MM.1S (cell line): Measurements from ENCODE around the gene SPAG17.

Experiments used
- DNase-seq: peaks from one replicate; pipeline ENCODE4 v3.0.0-alpha.2; 2015
- H2AFZ ChIP-seq: fragments of 300-600 bp; sonication (generic); 2 replicates; pipeline ENCODE4 v1.6.0; 2016; ENCODE audit warnings: antibody characterized with exemption, low read length
- H3F3A ChIP-seq: fragments of 300-600 bp; sonication (generic); 2 replicates; pipeline ENCODE4 v1.6.1; 2016; ENCODE audit warnings: mild to moderate bottlenecking, antibody characterized with exemption, low read length, moderate library complexity, mixed read lengths; ENCODE audit not compliant: insufficient read depth
- H3K27ac ChIP-seq: fragments of 300-600 bp; sonication (generic); 2 replicates; pipeline ENCODE4 v1.5.1; 2016; ENCODE audit warnings: mild to moderate bottlenecking, low read length
- H3K27me3 ChIP-seq: fragments of 300-600 bp; sonication (generic); replicated peaks from 2 replicates; pipeline ENCODE4 v1.6.0; 2016; ENCODE audit warnings: low read length; ENCODE audit not compliant: insufficient read depth
- H3K36me3 ChIP-seq: fragments of 300-600 bp; sonication (generic); replicated peaks from 2 replicates; pipeline ENCODE4 v1.6.1; 2016; ENCODE audit warnings: mild to moderate bottlenecking, low read length, mixed read lengths; ENCODE audit not compliant: insufficient read depth
- H3K4me1 ChIP-seq: fragments of 300-600 bp; sonication (generic); 2 replicates; pipeline ENCODE4 v1.6.1; 2016; ENCODE audit warnings: low read length, mixed read lengths
- H3K4me2 ChIP-seq: fragments of 300-600 bp; sonication (generic); 2 replicates; pipeline ENCODE4 v1.6.0; 2016; ENCODE audit warnings: low read depth, low read length
- H3K4me3 ChIP-seq: fragments of 300-600 bp; sonication (generic); 2 replicates; pipeline ENCODE4 v1.5.1; 2016; ENCODE audit warnings: low read length, mixed read lengths
- H3K79me2 ChIP-seq: fragments of 300-600 bp; sonication (generic); 2 replicates; pipeline ENCODE4 v1.6.1; 2016; ENCODE audit warnings: mixed run types, low read length, mixed read lengths
- H3K9ac ChIP-seq: fragments of 300-600 bp; sonication (generic); 2 replicates; pipeline ENCODE4 v1.6.1; 2016; ENCODE audit warnings: low read length, mixed read lengths
- H3K9me2 ChIP-seq: fragments of 300-600 bp; sonication (generic); replicated peaks from 2 replicates; pipeline ENCODE4 v1.6.1; 2016; ENCODE audit warnings: mild to moderate bottlenecking, low read length, mixed read lengths; ENCODE audit not compliant: insufficient read depth
- H3K9me3 ChIP-seq: fragments of 300-600 bp; sonication (generic); replicated peaks from 2 replicates; pipeline ENCODE4 v1.6.1; 2016; ENCODE audit warnings: mild to moderate bottlenecking, low read length, mixed read lengths; ENCODE audit not compliant: insufficient read depth
- H4K20me1 ChIP-seq: fragments of 300-600 bp; sonication (generic); 2 replicates; pipeline ENCODE4 v1.6.1; 2016; ENCODE audit warnings: mild to moderate bottlenecking, low read length, moderate library complexity, mixed read lengths; ENCODE audit not compliant: insufficient read depth
- EZH2 ChIP-seq: fragments of 300-600 bp; sonication (generic); optimal IDR thresholded peaks from 2 replicates; pipeline ENCODE3; 2017; ENCODE audit warnings: low read depth, mild to moderate bottlenecking, antibody characterized with exemption, low read length, mixed read lengths
- EZH2phosphoT487 ChIP-seq: fragments of 300-600 bp; sonication (generic); IDR thresholded peaks from 2 replicates; pipeline ENCODE4 v1.6.1; 2018; ENCODE audit warnings: antibody characterized with exemption, low read length
- TF ChIP-seq, protein P1 (sequence below): fragments of 300-600 bp; sonication (generic); IDR thresholded peaks from 2 replicates; pipeline ENCODE4 v1.5.1; 2016; ENCODE audit warnings: antibody characterized with exemption, low read length, mixed read lengths

SPAG17 gene

DNA sequence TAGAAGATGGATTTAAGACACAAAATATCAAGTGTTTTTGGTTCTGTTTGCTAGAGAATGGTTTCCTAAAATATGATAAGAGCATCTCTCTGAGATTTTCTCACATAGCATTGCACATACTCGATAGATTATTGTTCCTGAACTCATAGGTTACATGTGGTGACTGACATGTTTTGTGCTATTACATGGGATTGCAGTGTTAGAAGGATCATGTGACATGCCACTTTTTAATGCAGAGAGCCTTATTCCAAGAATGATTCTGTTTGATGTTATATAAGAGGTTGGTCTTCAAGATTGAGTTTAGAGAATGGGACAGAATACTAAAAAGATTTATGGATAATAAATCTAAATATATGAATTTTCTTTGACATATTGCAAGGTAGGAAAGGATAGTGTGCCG, 34.4 kb upstream of the SPAG17 start:
- H3K36me3 ChIP-seq: no peaks in the 10 kb centered on the region
- DNase-seq: no peak
- H3K4me2 ChIP-seq: no peak overlapping the region
- no peak overlapping the region for H2AFZ ChIP-seq
- H3K9me3 ChIP-seq: no peaks in the 10 kb centered on the region
- no peak overlapping the region for H3K4me3 ChIP-seq
- H3K79me2 ChIP-seq: no peaks in the 10 kb centered on the region
- no peaks in the 10 kb centered on the region for H4K20me1 ChIP-seq
- no peaks in the 10 kb centered on the region for H3K27me3 ChIP-seq
- no peaks in the 10 kb centered on the region for H3K4me1 ChIP-seq
- H3K9me2 ChIP-seq: no peaks in the 10 kb centered on the region
- no peak overlapping the region for H3K27ac ChIP-seq
- H3F3A ChIP-seq: no peaks in the 10 kb centered on the region
- TF ChIP-seq EZH2 (no peak), EZH2phosphoT487 (no peak)
- H3K9ac ChIP-seq: no peak overlapping the region

DNA sequence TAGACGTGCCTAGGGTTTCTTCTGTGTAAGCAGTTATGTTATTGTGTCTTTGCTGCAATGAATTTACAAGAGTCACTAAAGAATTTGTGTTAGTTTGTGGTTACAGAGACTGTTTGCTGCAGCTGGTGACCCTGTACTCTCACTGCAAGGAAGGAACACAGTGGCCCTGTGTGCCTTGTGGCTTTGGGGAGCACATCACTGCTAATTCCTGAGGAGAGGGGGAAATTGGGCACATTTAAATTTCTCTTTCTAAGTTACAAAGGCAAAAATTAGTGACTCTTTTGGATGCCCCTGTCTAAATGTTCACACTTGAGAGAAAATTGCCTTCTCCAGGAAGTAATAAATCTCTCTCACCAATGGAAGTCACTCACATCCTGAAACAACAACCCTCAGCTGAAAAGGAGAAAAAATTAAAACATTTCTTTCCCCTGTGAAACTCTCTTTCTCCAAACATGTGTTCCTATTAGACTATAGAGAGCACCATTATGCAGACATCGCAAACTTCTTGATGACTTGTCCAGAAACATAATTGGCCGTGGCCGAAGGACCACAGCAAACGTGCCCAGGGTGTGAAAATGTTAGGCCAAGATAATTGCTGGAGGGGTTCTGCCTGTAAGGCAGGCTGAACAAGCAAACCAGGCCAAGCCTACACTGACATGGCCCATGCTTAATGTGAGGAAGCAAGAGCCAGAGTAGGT, 32.3 kb upstream of the SPAG17 start:
- H2AFZ ChIP-seq: no peak overlapping the region
- no peak overlapping the region for H3K4me2 ChIP-seq
- H3K27ac ChIP-seq: no peak overlapping the region
- H3K79me2 ChIP-seq: no peaks in the 10 kb centered on the region
- H3K4me1 ChIP-seq: no peaks in the 10 kb centered on the region
- H3K9me2 ChIP-seq: no peaks in the 10 kb centered on the region
- no peak overlapping the region for H3K4me3 ChIP-seq
- H3K36me3 ChIP-seq: no peaks in the 10 kb centered on the region
- no peaks in the 10 kb centered on the region for H3K27me3 ChIP-seq
- H3K9me3 ChIP-seq: no peaks in the 10 kb centered on the region
- no peak for DNase-seq
- no peak overlapping the region for H3K9ac ChIP-seq
- no peaks in the 10 kb centered on the region for H4K20me1 ChIP-seq
- TF ChIP-seq EZH2phosphoT487 (no peak), EZH2 (no peak)
- TF ChIP-seq, protein P1, sequence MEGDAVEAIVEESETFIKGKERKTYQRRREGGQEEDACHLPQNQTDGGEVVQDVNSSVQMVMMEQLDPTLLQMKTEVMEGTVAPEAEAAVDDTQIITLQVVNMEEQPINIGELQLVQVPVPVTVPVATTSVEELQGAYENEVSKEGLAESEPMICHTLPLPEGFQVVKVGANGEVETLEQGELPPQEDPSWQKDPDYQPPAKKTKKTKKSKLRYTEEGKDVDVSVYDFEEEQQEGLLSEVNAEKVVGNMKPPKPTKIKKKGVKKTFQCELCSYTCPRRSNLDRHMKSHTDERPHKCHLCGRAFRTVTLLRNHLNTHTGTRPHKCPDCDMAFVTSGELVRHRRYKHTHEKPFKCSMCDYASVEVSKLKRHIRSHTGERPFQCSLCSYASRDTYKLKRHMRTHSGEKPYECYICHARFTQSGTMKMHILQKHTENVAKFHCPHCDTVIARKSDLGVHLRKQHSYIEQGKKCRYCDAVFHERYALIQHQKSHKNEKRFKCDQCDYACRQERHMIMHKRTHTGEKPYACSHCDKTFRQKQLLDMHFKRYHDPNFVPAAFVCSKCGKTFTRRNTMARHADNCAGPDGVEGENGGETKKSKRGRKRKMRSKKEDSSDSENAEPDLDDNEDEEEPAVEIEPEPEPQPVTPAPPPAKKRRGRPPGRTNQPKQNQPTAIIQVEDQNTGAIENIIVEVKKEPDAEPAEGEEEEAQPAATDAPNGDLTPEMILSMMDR: no peak
- no peaks in the 10 kb centered on the region for H3F3A ChIP-seq

DNA sequence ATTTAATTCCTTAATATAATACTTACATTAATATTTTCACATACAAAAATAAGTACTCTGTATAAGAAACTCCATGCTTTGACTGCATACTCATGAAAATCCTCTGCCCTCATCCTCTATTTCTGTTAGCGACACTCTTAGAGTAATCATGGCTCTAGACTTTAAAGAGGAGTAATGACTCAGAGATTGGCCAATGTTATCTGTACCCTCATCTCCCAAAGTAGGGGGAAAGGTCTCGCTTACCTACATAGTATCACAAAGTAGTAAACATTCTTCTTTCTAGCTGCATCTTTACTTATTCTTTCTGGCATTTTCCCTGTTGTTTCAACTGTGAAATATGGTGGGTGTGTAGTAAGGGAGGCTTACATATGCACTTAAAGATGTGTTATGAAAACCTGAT, 29.8 kb upstream of the SPAG17 start:
- Histone ChIP-seq H3K27me3 (no peaks in the 10 kb centered on the region), H3K27ac (no peak overlapping the region), H3K9me3 (no peaks in the 10 kb centered on the region)

DNA sequence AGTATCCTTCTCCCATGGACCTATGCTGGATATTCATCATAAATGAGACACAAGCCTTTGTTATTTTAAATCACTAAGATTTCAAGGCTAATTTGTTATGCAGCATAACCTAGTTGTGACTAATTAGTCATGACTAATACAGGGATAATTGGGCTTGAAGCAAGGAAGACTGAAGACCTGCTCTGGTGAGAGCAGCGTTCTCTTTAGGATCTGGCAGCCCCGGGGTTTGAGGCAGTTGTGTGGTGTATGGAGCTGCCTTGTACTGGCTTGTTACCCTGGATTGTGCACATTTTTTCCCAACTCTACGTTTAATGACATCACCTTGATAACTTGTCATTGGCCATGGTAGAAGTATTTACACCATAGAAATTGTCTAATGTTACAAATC, 25.7 kb upstream of the SPAG17 start:
- Histone ChIP-seq H3K79me2 (no peaks in the 10 kb centered on the region), H3K27me3 (no peaks in the 10 kb centered on the region), H3K4me1 (no peaks in the 10 kb centered on the region), H3K4me2 (no peak overlapping the region), H4K20me1 (no peaks in the 10 kb centered on the region), H3K27ac (no peak overlapping the region), H3F3A (no peaks in the 10 kb centered on the region), H3K4me3 (no peak overlapping the region), H3K36me3 (no peaks in the 10 kb centered on the region), H3K9me3 (no peaks in the 10 kb centered on the region), H2AFZ (no peak overlapping the region), H3K9me2 (no peaks in the 10 kb centered on the region), H3K9ac (no peak overlapping the region)
- TF ChIP-seq EZH2 (no peak), EZH2phosphoT487 (no peak)
- TF ChIP-seq, protein P1: no peak
- no peak for DNase-seq

More for the DNA sequence above, 29.8 kb upstream of the SPAG17 start:
- H3F3A ChIP-seq: no peaks in the 10 kb centered on the region
- no peaks in the 10 kb centered on the region for H3K79me2 ChIP-seq
- no peak overlapping the region for H3K4me3 ChIP-seq
- no peaks in the 10 kb centered on the region for H3K36me3 ChIP-seq
- no peaks in the 10 kb centered on the region for H4K20me1 ChIP-seq
- no peak overlapping the region for H2AFZ ChIP-seq
- no peak overlapping the region for H3K4me2 ChIP-seq
- no peak for DNase-seq
- no peak overlapping the region for H3K9ac ChIP-seq
- TF ChIP-seq EZH2 (no peak), EZH2phosphoT487 (no peak)
- TF ChIP-seq, protein P1: no peak
- H3K4me1 ChIP-seq: no peaks in the 10 kb centered on the region
- H3K9me2 ChIP-seq: no peaks in the 10 kb centered on the region
